Measurements from ENCODE around the gene DARS2.

Gene DARS2

GRCh38 chr1:173893611-173894010 is 69.1 kb downstream of the DARS2 start:
- Histone ChIP-seq H3K27ac (no peak overlapping the region), H3K9me3 (ENCODE audit: control insufficient read depth, low read length) (no peaks in the 10 kb centered on the region), H3K4me2 (ENCODE audit: low read length) (no peak overlapping the region), H2AFZ (no peak overlapping the region), H3K4me1 (no peaks in the 10 kb centered on the region), H3K27me3 (ENCODE audit: control insufficient read depth, insufficient read depth, low read length) (no peaks in the 10 kb centered on the region), H3K9ac (no peak overlapping the region), H3K4me3 (ENCODE audit: low read depth, low read length) (no peak overlapping the region), H3K79me2 (no peaks in the 10 kb centered on the region), H3K36me3 (ENCODE audit: control insufficient read depth, insufficient read depth, low read length) (no peaks in the 10 kb centered on the region)
- TF ChIP-seq CTCF (IDR thresholded peaks at IDR 0.05): no peak

- Histone ChIP-seq H2AFZ (no peak overlapping the region), H3K79me2 (no peaks in the 10 kb centered on the region), H3K9me3 (ENCODE audit: control insufficient read depth, low read length) (no peaks in the 10 kb centered on the region), H3K4me3 (ENCODE audit: low read depth, low read length) (no peak overlapping the region), H3K9ac (no peak overlapping the region), H3K4me2 (ENCODE audit: low read length) (no peak overlapping the region), H3K4me1 (no peaks in the 10 kb centered on the region), H3K36me3 (ENCODE audit: control insufficient read depth, insufficient read depth, low read length) (no peaks in the 10 kb centered on the region), H3K27ac (no peak overlapping the region), H3K27me3 (ENCODE audit: control insufficient read depth, insufficient read depth, low read length) (no peaks in the 10 kb centered on the region)
- TF ChIP-seq CTCF (IDR thresholded peaks at IDR 0.05): no peak
These were observed 69.7 kb downstream of the DARS2 start for GRCh38 chr1:173894189-173894588.

- no peak overlapping the region for H3K9ac ChIP-seq
- no peak overlapping the region for H2AFZ ChIP-seq
- no peaks in the 10 kb centered on the region for H3K27me3 ChIP-seq (ENCODE audit: control insufficient read depth, insufficient read depth, low read length)
These were observed 76.0 kb downstream of the DARS2 start for GRCh38 chr1:173900427-173900826.

GRCh38 chr1:173900992-173901391 is 76.5 kb downstream of the DARS2 start:
- no peak for TF ChIP-seq CTCF (IDR thresholded peaks at IDR 0.05)
- Histone ChIP-seq H2AFZ (no peak overlapping the region), H3K79me2 (no peaks in the 10 kb centered on the region), H3K27ac (no peak overlapping the region), H3K9me3 (ENCODE audit: control insufficient read depth, low read length) (no peaks in the 10 kb centered on the region), H3K9ac (no peak overlapping the region), H3K4me2 (ENCODE audit: low read length) (no peak overlapping the region), H3K36me3 (ENCODE audit: control insufficient read depth, insufficient read depth, low read length) (no peaks in the 10 kb centered on the region), H3K27me3 (ENCODE audit: control insufficient read depth, insufficient read depth, low read length) (no peaks in the 10 kb centered on the region), H3K4me1 (no peaks in the 10 kb centered on the region), H3K4me3 (ENCODE audit: low read depth, low read length) (no peak overlapping the region)

More at GRCh38 chr1:173900427-173900826, 76.0 kb downstream of the DARS2 start:
- H3K9me3 ChIP-seq (ENCODE audit: control insufficient read depth, low read length): no peaks in the 10 kb centered on the region
- no peaks in the 10 kb centered on the region for H3K79me2 ChIP-seq
- H3K4me2 ChIP-seq (ENCODE audit: low read length): no peak overlapping the region
- TF ChIP-seq CTCF (IDR thresholded peaks at IDR 0.05): no peak
- H3K27ac ChIP-seq: no peak overlapping the region
- no peaks in the 10 kb centered on the region for H3K36me3 ChIP-seq (ENCODE audit: control insufficient read depth, insufficient read depth, low read length)
- H3K4me3 ChIP-seq (ENCODE audit: low read depth, low read length): no peak overlapping the region
- H3K4me1 ChIP-seq: no peaks in the 10 kb centered on the region

- Histone ChIP-seq H3K27me3 (ENCODE audit: control insufficient read depth, insufficient read depth, low read length) (no peaks in the 10 kb centered on the region), H3K9me3 (ENCODE audit: control insufficient read depth, low read length) (no peaks in the 10 kb centered on the region), H3K4me1 (no peaks in the 10 kb centered on the region), H3K27ac (no peak overlapping the region), H3K9ac (no peak overlapping the region), H3K36me3 (ENCODE audit: control insufficient read depth, insufficient read depth, low read length) (no peaks in the 10 kb centered on the region), H3K79me2 (no peaks in the 10 kb centered on the region), H3K4me2 (ENCODE audit: low read length) (no peak overlapping the region), H2AFZ (no peak overlapping the region), H3K4me3 (ENCODE audit: low read depth, low read length) (no peak overlapping the region)
- TF ChIP-seq CTCF (IDR thresholded peaks at IDR 0.05): no peak
These were observed 79.5 kb downstream of the DARS2 start for GRCh38 chr1:173903827-173904531.
